Stimulated activated CD4-positive, alpha-beta T cell treated with anti-CD3 and anti-CD28 coated beads, Interleukin-15, amount 100 ng/mL, for 24 hours (primary cell): ENCODE measurements around the gene ABCA8.
"Not testable (repeated sequence)": the region's sequence is repeated elsewhere in the genome, so short reads cannot be mapped to it uniquely, and the experiment has no call there.

Experiments
- DNase-seq: peaks from one replicate; pipeline ENCODE4 v3.0.0-alpha.2; 2020

Gene ABCA8

GRCh38 chr17:68955181-68955841, at the start of gene ABCA8:
ABCA8 (minus strand) TSS chr17:68955392; CDS start chr17:68942034, 13,358 bp downstream.
- DNase-seq = no peak

GRCh38 chr17:69004759-69005158, 49.6 kb upstream of the ABCA8 start:
- DNase-seq = not testable (repeated sequence)

GRCh38 chr17:68999743-69000142, 44.6 kb upstream of the ABCA8 start:
- DNase-seq = not testable (repeated sequence)

- no peak for DNase-seq
Measured at GRCh38 chr17:68993112-68993511, 37.9 kb upstream of the ABCA8 start.

GRCh38 chr17:68987966-68988365, 32.8 kb upstream of the ABCA8 start:
- DNase-seq = no peak

- no peak for DNase-seq
Measured at GRCh38 chr17:68981288-68981687, 26.1 kb upstream of the ABCA8 start.

- no peak for DNase-seq
Measured at GRCh38 chr17:68973098-68973846, 18.1 kb upstream of the ABCA8 start.

GRCh38 chr17:68972119-68972704, 17.0 kb upstream of the ABCA8 start:
- DNase-seq = no peak

- DNase-seq = no peak
Measured at GRCh38 chr17:68969101-68969500, 13.9 kb upstream of the ABCA8 start.

GRCh38 chr17:68963958-68964357, 8.8 kb upstream of the ABCA8 start:
- DNase-seq = no peak

GRCh38 chr17:68961214-68961882, 6.2 kb upstream of the ABCA8 start:
- no peak for DNase-seq

GRCh38 chr17:68959117-68959516, 3.9 kb upstream of the ABCA8 start:
- not testable (repeated sequence) for DNase-seq

- no peak for DNase-seq
Measured at GRCh38 chr17:68957944-68958343, 2.8 kb upstream of the ABCA8 start.

GRCh38 chr17:68954146-68954896, 871 bp downstream of the ABCA8 start:
- no peak for DNase-seq

GRCh38 chr17:68953340-68953997, 1.7 kb downstream of the ABCA8 start:
- DNase-seq = no peak

GRCh38 chr17:68950725-68951124, 4.5 kb downstream of the ABCA8 start:
- DNase-seq = no peak

- DNase-seq = not testable (repeated sequence)
Measured at GRCh38 chr17:68947868-68948267, 7.3 kb downstream of the ABCA8 start.

- DNase-seq = no peak
Measured at GRCh38 chr17:68944435-68945035, 10.7 kb downstream of the ABCA8 start.

- not testable (repeated sequence) for DNase-seq
Measured at GRCh38 chr17:68943812-68944182, 11.4 kb downstream of the ABCA8 start.

GRCh38 chr17:68943123-68943811, 11.9 kb downstream of the ABCA8 start:
- no peak for DNase-seq

- DNase-seq = no peak
Measured at GRCh38 chr17:68942389-68942788, 12.8 kb downstream of the ABCA8 start.
